AG09309 (cell line): ENCODE measurements around the gene DDX20.

ENCODE experiments used
- DNase-seq: peaks from one replicate; pipeline ENCODE4 v3.0.0-alpha.2; 2010; ENCODE audit warnings: low read depth
- H3K4me3 ChIP-seq: 2 replicates; pipeline ENCODE4 v1.5.1; 2011; ENCODE audit warnings: mild to moderate bottlenecking, low read depth, low read length, moderate library complexity; ENCODE audit not compliant: control insufficient read depth
- CTCF ChIP-seq: IDR thresholded peaks from 2 replicates; pipeline ENCODE4 v1.5.1; 2011; ENCODE audit warnings: mild to moderate bottlenecking, low read depth, low read length, inconsistent platforms; ENCODE audit not compliant: insufficient read depth, control insufficient read depth; ENCODE audit errors: missing control alignments

DDX20 gene

GRCh38 chr1:111803951-111804350 is 48.2 kb downstream of the DDX20 start:
- TF ChIP-seq CTCF = no peak
- H3K4me3 ChIP-seq = no peak overlapping the region
- DNase-seq = no peak

DNA sequence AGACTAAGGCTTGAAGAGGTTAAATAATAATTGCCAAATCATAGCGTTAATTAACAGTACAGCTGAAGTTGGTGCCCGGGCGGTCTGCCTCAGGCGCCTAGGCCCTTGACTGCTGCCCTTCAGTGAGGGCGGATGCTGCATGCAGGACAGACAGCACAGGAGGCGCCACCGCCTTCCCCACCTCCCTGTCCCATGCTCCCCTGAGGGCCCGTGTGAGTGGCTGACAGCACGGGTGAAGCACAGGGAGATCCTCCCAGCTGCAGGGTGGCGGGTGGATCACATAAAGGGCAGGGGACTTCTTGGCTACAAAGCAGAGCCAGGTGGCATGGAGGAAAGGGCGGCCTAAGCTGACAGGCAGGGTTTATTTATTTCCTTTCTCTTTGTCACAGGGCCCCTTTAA is 49.1 kb downstream of the DDX20 start:
- DNase-seq = no peak
- no peak for TF ChIP-seq CTCF
- H3K4me3 ChIP-seq = no peak overlapping the region

GRCh38 chr1:111805251-111805650 is 49.5 kb downstream of the DDX20 start:
- no peak for DNase-seq
- TF ChIP-seq CTCF = no peak
- H3K4me3 ChIP-seq = no peak overlapping the region

GRCh38 chr1:111811891-111812290 is 56.2 kb downstream of the DDX20 start:
- TF ChIP-seq CTCF = no peak
- H3K4me3 ChIP-seq = no peak overlapping the region
- no peak for DNase-seq

- no peak for TF ChIP-seq CTCF
- DNase-seq = no peak
- H3K4me3 ChIP-seq = no peak overlapping the region
Observed at GRCh38 chr1:111812306-111812705, 56.6 kb downstream of the DDX20 start.

- no peak for DNase-seq
- peak; percentile 19 for TF ChIP-seq CTCF
- no peak overlapping the region for H3K4me3 ChIP-seq
Observed at GRCh38 chr1:111813440-111814304, 58.0 kb downstream of the DDX20 start.
